GM12878 (cell line): ENCODE measurements around the gene GPR171. TPM values are rescaled to one million over a fixed set of nuclear protein-coding genes. Genes with fewer than 3 reads are reported as not detected.

Source experiments
- ATAC-seq: fragments of 200-7000 bp; cut with Tn5 transposase; 3 replicates; pipeline ENCODE4 v1.9.1; 2020; ENCODE audit warnings: mild to moderate bottlenecking, moderate library complexity
- BruUV-seq: library from RNA; stranded (reverse); fragments of 400-500 nt; replicated peaks from 2 replicates; lab custom pipeline; 2021; lab: Mats Ljungman, UMichigan
- CTCF ChIA-PET: fragments of 300-600 bp; sonication (Branson Sonifier 250); formaldehyde crosslinking; extraction: SDS; loops from one replicate; lab custom pipeline; 2021; ENCODE audit warnings: inconsistent platforms; lab: Yijun Ruan, JAX
- POLR2A ChIA-PET: fragments of 350-600 bp; formaldehyde crosslinking; extraction: SDS; loops from one replicate; lab custom pipeline; 2021; ENCODE audit warnings: inconsistent platforms; lab: Charles Lee
- RAD21 ChIA-PET: fragments of 300-600 bp; sonication (Branson Sonifier 250); formaldehyde crosslinking; loops from one replicate; lab custom pipeline; 2023; ENCODE audit warnings: antibody characterized with exemption; ENCODE audit not compliant: unreplicated experiment; lab: Charles Lee
- SMC1A ChIA-PET: fragments of 300-600 bp; sonication (Branson Sonifier 250); formaldehyde crosslinking; loops from one replicate; lab custom pipeline; 2023; ENCODE audit not compliant: unreplicated experiment, uncharacterized antibody; lab: Charles Lee
- DNase-seq: peaks from one replicate; pipeline ENCODE4 v3.0.0-alpha.2; 2011; ENCODE audit warnings: low read depth, low spot score
- FAIRE-seq: peaks from 3 replicates; lab custom pipeline; 2011; peaks lifted over from hg19 to GRCh38; lab: Jason Lieb, UNC
- H2AFZ ChIP-seq: 2 replicates; pipeline ENCODE4 v1.6.0; 2011; ENCODE audit warnings: low read depth, low read length, control low read depth; ENCODE audit not compliant: control insufficient read depth
- H3K27ac ChIP-seq: 2 replicates; pipeline ENCODE4 v1.5.1; 2011; ENCODE audit warnings: control low read depth; ENCODE audit not compliant: control insufficient read depth, insufficient read depth
- H3K27me3 ChIP-seq, 2 experiments: replicated peaks in 1 of 2; 2 replicates each; pipeline versions ENCODE4 v1.6.0 to v1.6.1; 2011; ENCODE audit warnings: low read length in 1 of 2; ENCODE audit not compliant: control insufficient read depth in 2 of 2, insufficient read depth in 2 of 2
- H3K36me3 ChIP-seq, 2 experiments: 2 replicates each; pipeline ENCODE4 v1.5.1; 2011; ENCODE audit warnings: low read length in 1 of 2; ENCODE audit not compliant: control insufficient read depth in 2 of 2, insufficient read depth in 2 of 2
- H3K4me1 ChIP-seq: 2 replicates; pipeline ENCODE4 v1.6.1; 2011; ENCODE audit warnings: mild to moderate bottlenecking, low read length, moderate library complexity, mixed read lengths; ENCODE audit not compliant: control insufficient read depth, insufficient read depth
- H3K4me2 ChIP-seq: 2 replicates; pipeline ENCODE4 v1.6.0; 2011; ENCODE audit warnings: control low read depth; ENCODE audit not compliant: control insufficient read depth, insufficient read depth
- H3K4me3 ChIP-seq: fragments of 200-600 bp; sonication (generic); 2 replicates; pipeline ENCODE4 v1.5.1; 2016
- H3K79me2 ChIP-seq: 2 replicates; pipeline ENCODE4 v1.6.0; 2011; ENCODE audit warnings: low read length; ENCODE audit not compliant: control insufficient read depth, insufficient read depth
- H3K9ac ChIP-seq: 2 replicates; pipeline ENCODE4 v1.8.0; 2011; ENCODE audit warnings: low read length, control low read depth, mixed read lengths; ENCODE audit not compliant: control insufficient read depth, insufficient read depth
- H3K9me3 ChIP-seq: replicated peaks from 3 replicates; pipeline ENCODE4 v1.5.1; 2011; ENCODE audit warnings: mild to moderate bottlenecking, low read length; ENCODE audit not compliant: control insufficient read depth, insufficient read depth
- H4K20me1 ChIP-seq: 2 replicates; pipeline ENCODE4 v1.6.0; 2011; ENCODE audit not compliant: control insufficient read depth, insufficient read depth
- BMI1 ChIP-seq: fragments of 450-650 bp; IDR thresholded peaks from 2 replicates; pipeline ENCODE4 v1.6.1; 2016; ENCODE audit warnings: mild to moderate bottlenecking, moderate library complexity, borderline replicate concordance
- CBFB ChIP-seq: IDR thresholded peaks from 2 replicates; pipeline ENCODE4 v1.6.1; 2016; ENCODE audit warnings: antibody characterized with exemption, low read depth
- CHD1 ChIP-seq: IDR thresholded peaks from 2 replicates; pipeline ENCODE4 v1.6.1; 2012; ENCODE audit warnings: low read depth, low read length, improper control_type of control experiment
- DPF2 ChIP-seq: fragments of 450-650 bp; IDR thresholded peaks from 2 replicates; pipeline ENCODE4 v1.6.1; 2017; ENCODE audit warnings: mild to moderate bottlenecking
- ESRRA ChIP-seq: IDR thresholded peaks from 2 replicates; pipeline ENCODE4 v1.6.1; 2012; ENCODE audit warnings: mild to moderate bottlenecking, low read length, improper control_type of control experiment
- IKZF2 ChIP-seq, 2 experiments: fragments of 450-650 bp; IDR thresholded peaks; 2 replicates each; pipeline ENCODE4 v1.6.1; 2017; ENCODE audit warnings: mild to moderate bottlenecking in 2 of 2, moderate library complexity in 2 of 2
- MYC ChIP-seq: IDR thresholded peaks from 2 replicates; pipeline ENCODE4 v1.6.1; 2011; ENCODE audit warnings: mild to moderate bottlenecking, low read length, moderate library complexity, inconsistent platforms; ENCODE audit not compliant: insufficient read depth, insufficient replicate concordance, insufficient read length, severe bottlenecking
- NR2C1 ChIP-seq: fragments of 450-650 bp; IDR thresholded peaks from 2 replicates; pipeline ENCODE4 v1.6.1; 2017; ENCODE audit warnings: antibody characterized with exemption, mild to moderate bottlenecking, moderate library complexity
- SIN3A ChIP-seq: IDR thresholded peaks from 2 replicates; pipeline ENCODE4 v1.6.1; 2012; ENCODE audit warnings: low read depth, low read length, improper control_type of control experiment
- SUPT20H ChIP-seq: IDR thresholded peaks from 2 replicates; pipeline ENCODE4 v1.6.1; 2011; ENCODE audit warnings: low read depth, mild to moderate bottlenecking, low read length, moderate library complexity, borderline replicate concordance; ENCODE audit not compliant: control insufficient read depth
- TARDBP ChIP-seq: IDR thresholded peaks from 2 replicates; pipeline ENCODE4 v1.6.1; 2016; ENCODE audit warnings: borderline replicate concordance
- ZNF207 ChIP-seq: fragments of 450-650 bp; IDR thresholded peaks from 2 replicates; pipeline ENCODE4 v1.6.1; 2014; ENCODE audit warnings: antibody characterized with exemption, mild to moderate bottlenecking, borderline replicate concordance
- ZNF274 ChIP-seq: IDR thresholded peaks from one replicate; pipeline ENCODE4 v1.8.0; 2011; ENCODE audit not compliant: insufficient read length, insufficient read depth
- ZSCAN29 ChIP-seq: fragments of 450-650 bp; IDR thresholded peaks from 2 replicates; pipeline ENCODE4 v1.6.1; 2017; ENCODE audit warnings: mild to moderate bottlenecking, moderate library complexity
- ZZZ3 ChIP-seq: IDR thresholded peaks from 2 replicates; pipeline ENCODE4 v1.6.1; 2011; ENCODE audit warnings: low read depth; ENCODE audit not compliant: control insufficient read depth, insufficient read length
- WGBS: methylation state at CpG from one replicate; pipeline ENCODE4 v1.1.6; 2016; ENCODE audit warnings: low lambda C conversion rate; ENCODE audit not compliant: insufficient replicate concordance, insufficient coverage; ENCODE audit errors: missing lambda C conversion rate; 5-methylcytosine and 5-hydroxymethylcytosine counted together
- in situ Hi-C: fragments of 300-500 bp; cut with MboI; formaldehyde crosslinking; loops from 9 replicates; pipeline ENCODE4 v1.14.3; 2018; ENCODE audit warnings: mixed read lengths
- intact Hi-C: fragments of 100-400 bp; cut with micrococcal nuclease; formaldehyde crosslinking; loops from one replicate; pipeline ENCODE4 v1.14.2; 2022; ENCODE audit not compliant: unreplicated experiment
- polyA plus RNA-seq, 11 experiments: library from polyadenylated mRNA; depleted of rRNA in 4 of 11; unstranded in 6 of 11; stranded (reverse) in 5 of 11; fragments of >200 nt; fragmentation: Nextera tagmentation in 4 of 11; fragmentation: Illumina TruSeq in 1 of 11; extraction: Ambion mirVana in 4 of 11; extraction: Trizol in 1 of 11; gene quantifications; 1 replicate in 1 of 11; 2 replicates in 10 of 11; pipeline versions ENCODE4 v1.2.1 to v1.2.3, GENCODE V29; 2011 to 2016; ENCODE audit warnings: inconsistent platforms in 2 of 11, missing spikeins in 2 of 11, low read depth in 1 of 11
- total RNA-seq, 4 experiments: library from RNA; depleted of rRNA in 3 of 4; stranded (reverse); fragments of >200 nt in 3 of 4; fragmentation: Illumina TruSeq in 1 of 4; extraction: Trizol in 1 of 4; gene quantifications; 2 replicates each; pipeline versions ENCODE4 v1.2.1 to v1.2.3, GENCODE V29; 2013 to 2021
- TF ChIP-seq, protein P1 (sequence below): fragments of 450-650 bp; IDR thresholded peaks from 2 replicates; pipeline ENCODE4 v1.6.1; 2017; ENCODE audit warnings: borderline replicate concordance
- TF ChIP-seq, protein P2 (sequence below): IDR thresholded peaks from 2 replicates; pipeline ENCODE4 v1.6.1; 2011; ENCODE audit warnings: mild to moderate bottlenecking, low read depth, low read length, moderate library complexity; ENCODE audit not compliant: insufficient replicate concordance
- TF ChIP-seq, protein P3 (sequence below): IDR thresholded peaks from 2 replicates; pipeline ENCODE4 v1.6.1; 2012; ENCODE audit warnings: improper control_type of control experiment, low read depth, low read length; ENCODE audit not compliant: insufficient replicate concordance

GPR171 gene
- total and polyA plus RNA-seq, 10 of the 15 experiments (the other 5 are each of a cell fraction or from before 2014, with no cell fraction given), result 0.05 to 0.07 TPM; not detected in 8

DNA sequence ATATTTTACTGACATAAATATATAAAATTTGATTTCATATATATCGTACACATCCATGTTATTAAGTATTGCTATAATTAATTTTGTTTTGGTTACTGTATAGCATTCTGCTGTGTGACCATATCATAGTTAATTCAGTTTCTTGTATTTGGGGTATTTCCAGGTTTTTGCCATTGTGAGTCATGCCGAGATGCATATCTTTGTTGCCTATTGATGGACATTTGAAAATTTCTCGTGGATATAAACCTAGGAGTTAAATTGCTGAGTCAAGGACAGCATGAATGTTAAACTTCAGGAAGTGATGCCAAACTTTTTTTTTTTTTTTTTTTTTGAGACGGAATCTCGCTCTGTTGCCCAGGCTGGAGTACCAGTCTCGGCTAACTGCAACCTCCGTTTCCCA lies 33.7 kb upstream of the GPR171 start:
- FAIRE-seq, result no peak
- in situ Hi-C loops (no loop called here), intact Hi-C loops (no loop called here)
- no peak for DNase-seq
- ChIA-PET POLR2A (no interaction called here), RAD21 (no interaction called here), SMC1A (interaction anchor here (1.3 kb wide), 1 partner anchor 9 kb away, joined by 3 read pairs; no protein-coding TSS in a partner anchor), CTCF (no interaction called here)
- Histone ChIP-seq H2AFZ (no peak overlapping the region), H4K20me1 (no peaks in the 10 kb centered on the region), H3K27me3 (no peaks in the 10 kb centered on the region), H3K79me2 (no peaks in the 10 kb centered on the region), H3K4me2 (no peak overlapping the region), H3K9me3 (no peaks in the 10 kb centered on the region), H3K4me3 (no peak overlapping the region), H3K9ac (no peak overlapping the region), H3K36me3 (no peaks in the 10 kb centered on the region), H3K4me1 (no peaks in the 10 kb centered on the region), H3K27ac (no peak overlapping the region)
- ATAC-seq, result no peak
- no peak for TF ChIP-seq ZNF207
- TF ChIP-seq SIN3A, result no peak
- no peak for TF ChIP-seq BMI1
- TF ChIP-seq, protein P1, sequence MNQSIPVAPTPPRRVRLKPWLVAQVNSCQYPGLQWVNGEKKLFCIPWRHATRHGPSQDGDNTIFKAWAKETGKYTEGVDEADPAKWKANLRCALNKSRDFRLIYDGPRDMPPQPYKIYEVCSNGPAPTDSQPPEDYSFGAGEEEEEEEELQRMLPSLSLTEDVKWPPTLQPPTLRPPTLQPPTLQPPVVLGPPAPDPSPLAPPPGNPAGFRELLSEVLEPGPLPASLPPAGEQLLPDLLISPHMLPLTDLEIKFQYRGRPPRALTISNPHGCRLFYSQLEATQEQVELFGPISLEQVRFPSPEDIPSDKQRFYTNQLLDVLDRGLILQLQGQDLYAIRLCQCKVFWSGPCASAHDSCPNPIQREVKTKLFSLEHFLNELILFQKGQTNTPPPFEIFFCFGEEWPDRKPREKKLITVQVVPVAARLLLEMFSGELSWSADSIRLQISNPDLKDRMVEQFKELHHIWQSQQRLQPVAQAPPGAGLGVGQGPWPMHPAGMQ, result no peak
- no peak for TF ChIP-seq ESRRA
- no peak for TF ChIP-seq CBFB
- no peak for TF ChIP-seq MYC
- TF ChIP-seq ZZZ3, result no peak
- no peak for TF ChIP-seq SUPT20H
- no peak for TF ChIP-seq ZSCAN29
- TF ChIP-seq, protein P2, sequence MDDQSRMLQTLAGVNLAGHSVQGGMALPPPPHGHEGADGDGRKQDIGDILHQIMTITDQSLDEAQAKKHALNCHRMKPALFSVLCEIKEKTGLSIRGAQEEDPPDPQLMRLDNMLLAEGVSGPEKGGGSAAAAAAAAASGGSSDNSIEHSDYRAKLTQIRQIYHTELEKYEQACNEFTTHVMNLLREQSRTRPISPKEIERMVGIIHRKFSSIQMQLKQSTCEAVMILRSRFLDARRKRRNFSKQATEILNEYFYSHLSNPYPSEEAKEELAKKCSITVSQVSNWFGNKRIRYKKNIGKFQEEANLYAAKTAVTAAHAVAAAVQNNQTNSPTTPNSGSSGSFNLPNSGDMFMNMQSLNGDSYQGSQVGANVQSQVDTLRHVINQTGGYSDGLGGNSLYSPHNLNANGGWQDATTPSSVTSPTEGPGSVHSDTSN, result no peak
- no peak for TF ChIP-seq TARDBP
- TF ChIP-seq, protein P3, sequence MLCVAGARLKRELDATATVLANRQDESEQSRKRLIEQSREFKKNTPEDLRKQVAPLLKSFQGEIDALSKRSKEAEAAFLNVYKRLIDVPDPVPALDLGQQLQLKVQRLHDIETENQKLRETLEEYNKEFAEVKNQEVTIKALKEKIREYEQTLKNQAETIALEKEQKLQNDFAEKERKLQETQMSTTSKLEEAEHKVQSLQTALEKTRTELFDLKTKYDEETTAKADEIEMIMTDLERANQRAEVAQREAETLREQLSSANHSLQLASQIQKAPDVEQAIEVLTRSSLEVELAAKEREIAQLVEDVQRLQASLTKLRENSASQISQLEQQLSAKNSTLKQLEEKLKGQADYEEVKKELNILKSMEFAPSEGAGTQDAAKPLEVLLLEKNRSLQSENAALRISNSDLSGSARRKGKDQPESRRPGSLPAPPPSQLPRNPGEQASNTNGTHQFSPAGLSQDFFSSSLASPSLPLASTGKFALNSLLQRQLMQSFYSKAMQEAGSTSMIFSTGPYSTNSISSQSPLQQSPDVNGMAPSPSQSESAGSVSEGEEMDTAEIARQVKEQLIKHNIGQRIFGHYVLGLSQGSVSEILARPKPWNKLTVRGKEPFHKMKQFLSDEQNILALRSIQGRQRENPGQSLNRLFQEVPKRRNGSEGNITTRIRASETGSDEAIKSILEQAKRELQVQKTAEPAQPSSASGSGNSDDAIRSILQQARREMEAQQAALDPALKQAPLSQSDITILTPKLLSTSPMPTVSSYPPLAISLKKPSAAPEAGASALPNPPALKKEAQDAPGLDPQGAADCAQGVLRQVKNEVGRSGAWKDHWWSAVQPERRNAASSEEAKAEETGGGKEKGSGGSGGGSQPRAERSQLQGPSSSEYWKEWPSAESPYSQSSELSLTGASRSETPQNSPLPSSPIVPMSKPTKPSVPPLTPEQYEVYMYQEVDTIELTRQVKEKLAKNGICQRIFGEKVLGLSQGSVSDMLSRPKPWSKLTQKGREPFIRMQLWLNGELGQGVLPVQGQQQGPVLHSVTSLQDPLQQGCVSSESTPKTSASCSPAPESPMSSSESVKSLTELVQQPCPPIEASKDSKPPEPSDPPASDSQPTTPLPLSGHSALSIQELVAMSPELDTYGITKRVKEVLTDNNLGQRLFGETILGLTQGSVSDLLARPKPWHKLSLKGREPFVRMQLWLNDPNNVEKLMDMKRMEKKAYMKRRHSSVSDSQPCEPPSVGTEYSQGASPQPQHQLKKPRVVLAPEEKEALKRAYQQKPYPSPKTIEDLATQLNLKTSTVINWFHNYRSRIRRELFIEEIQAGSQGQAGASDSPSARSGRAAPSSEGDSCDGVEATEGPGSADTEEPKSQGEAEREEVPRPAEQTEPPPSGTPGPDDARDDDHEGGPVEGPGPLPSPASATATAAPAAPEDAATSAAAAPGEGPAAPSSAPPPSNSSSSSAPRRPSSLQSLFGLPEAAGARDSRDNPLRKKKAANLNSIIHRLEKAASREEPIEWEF, result no peak
- TF ChIP-seq DPF2, result no peak
- TF ChIP-seq IKZF2 (IDR thresholded peaks at IDR 0.05), result no peak
- TF ChIP-seq CHD1, result no peak
- TF ChIP-seq ZNF274, result no peak
- no peak for TF ChIP-seq NR2C1
- 67% methylated on average over 5 of the region's 7 CpGs for WGBS
- no TSS peak for BruUV-seq
